ENCODE results near the gene RASSF1. TPM values are rescaled to one million over a fixed set of nuclear protein-coding genes. Genes with fewer than 3 reads are reported as not detected.

The RASSF1 gene
- total RNA-seq, 2 experiments from 2014 or later, result 75.8 to 76.5 TPM

DNA sequence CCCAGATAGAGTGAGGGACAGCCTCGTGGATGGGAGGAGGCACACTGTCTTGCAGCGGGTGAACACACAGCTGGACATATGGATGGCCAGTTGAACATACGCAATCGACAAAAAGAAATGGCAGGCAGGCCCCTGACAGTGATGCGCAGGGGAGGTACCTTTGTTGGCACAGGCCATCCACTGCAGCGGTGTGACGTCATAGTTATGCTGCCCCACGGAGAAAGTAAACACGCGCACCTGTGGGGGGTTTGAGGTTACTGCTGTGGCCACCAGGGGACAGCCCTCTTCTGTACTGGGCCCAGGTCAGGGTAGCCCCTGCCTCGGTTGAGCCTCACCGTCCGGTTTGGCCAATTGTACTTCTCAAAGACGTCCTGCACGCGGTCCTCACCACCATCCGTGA is 38.1 kb upstream of the RASSF1 start:
- no peak for DNase-seq
- CTCF ChIA-PET, result no interaction called here
- TF ChIP-seq, protein P1, sequence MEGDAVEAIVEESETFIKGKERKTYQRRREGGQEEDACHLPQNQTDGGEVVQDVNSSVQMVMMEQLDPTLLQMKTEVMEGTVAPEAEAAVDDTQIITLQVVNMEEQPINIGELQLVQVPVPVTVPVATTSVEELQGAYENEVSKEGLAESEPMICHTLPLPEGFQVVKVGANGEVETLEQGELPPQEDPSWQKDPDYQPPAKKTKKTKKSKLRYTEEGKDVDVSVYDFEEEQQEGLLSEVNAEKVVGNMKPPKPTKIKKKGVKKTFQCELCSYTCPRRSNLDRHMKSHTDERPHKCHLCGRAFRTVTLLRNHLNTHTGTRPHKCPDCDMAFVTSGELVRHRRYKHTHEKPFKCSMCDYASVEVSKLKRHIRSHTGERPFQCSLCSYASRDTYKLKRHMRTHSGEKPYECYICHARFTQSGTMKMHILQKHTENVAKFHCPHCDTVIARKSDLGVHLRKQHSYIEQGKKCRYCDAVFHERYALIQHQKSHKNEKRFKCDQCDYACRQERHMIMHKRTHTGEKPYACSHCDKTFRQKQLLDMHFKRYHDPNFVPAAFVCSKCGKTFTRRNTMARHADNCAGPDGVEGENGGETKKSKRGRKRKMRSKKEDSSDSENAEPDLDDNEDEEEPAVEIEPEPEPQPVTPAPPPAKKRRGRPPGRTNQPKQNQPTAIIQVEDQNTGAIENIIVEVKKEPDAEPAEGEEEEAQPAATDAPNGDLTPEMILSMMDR (IDR thresholded peaks at IDR 0.05), result no peak
- Mint-ChIP-seq H3K9me3 (no peaks in the 10 kb centered on the region), H3K4me1 (ENCODE audit: low read depth) (no peaks in the 10 kb centered on the region), H3K27me3 (no peaks in the 10 kb centered on the region), H3K36me3 (ENCODE audit: low read depth) (no peaks in the 10 kb centered on the region), H3K27ac (no peak overlapping the region), H3K4me3 (no peak overlapping the region)
- no peak for ATAC-seq
- intact Hi-C loops (cut with micrococcal nuclease), result no loop called here
- POLR2A ChIA-PET, result no interaction called here

DNA sequence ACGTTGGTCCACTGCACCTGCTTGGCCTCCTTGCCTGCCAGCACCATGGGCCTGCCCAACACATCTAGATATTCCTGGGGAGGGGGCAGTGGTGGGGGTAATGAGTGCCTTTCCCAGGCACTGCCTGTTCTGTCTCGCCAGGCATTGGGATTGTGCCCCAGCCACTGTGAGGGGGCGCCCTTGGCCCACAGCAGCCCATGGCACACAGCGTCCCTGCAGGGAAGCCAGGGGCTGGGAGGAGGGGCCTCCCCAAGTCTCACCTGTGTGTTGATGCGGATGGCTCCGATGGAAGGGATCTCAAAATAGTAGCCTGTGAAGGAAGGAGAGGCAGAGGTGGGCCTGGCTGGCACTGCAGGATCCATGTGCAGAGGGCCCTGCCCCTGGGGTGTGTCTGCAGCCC is 37.4 kb upstream of the RASSF1 start:
- intact Hi-C loops (cut with micrococcal nuclease), result no loop called here
- Mint-ChIP-seq H3K4me1 (ENCODE audit: low read depth) (peaks cover 3% of the 10 kb centered on the region), H3K27ac (no peak overlapping the region), H3K27me3 (no peaks in the 10 kb centered on the region), H3K4me3 (no peak overlapping the region), H3K36me3 (ENCODE audit: low read depth) (no peaks in the 10 kb centered on the region), H3K9me3 (no peaks in the 10 kb centered on the region)
- ChIA-PET CTCF (no interaction called here), POLR2A (no interaction called here)
- TF ChIP-seq, protein P1 (IDR thresholded peaks at IDR 0.05), result no peak
- ATAC-seq, result no peak
- DNase-seq, result no peak

DNA sequence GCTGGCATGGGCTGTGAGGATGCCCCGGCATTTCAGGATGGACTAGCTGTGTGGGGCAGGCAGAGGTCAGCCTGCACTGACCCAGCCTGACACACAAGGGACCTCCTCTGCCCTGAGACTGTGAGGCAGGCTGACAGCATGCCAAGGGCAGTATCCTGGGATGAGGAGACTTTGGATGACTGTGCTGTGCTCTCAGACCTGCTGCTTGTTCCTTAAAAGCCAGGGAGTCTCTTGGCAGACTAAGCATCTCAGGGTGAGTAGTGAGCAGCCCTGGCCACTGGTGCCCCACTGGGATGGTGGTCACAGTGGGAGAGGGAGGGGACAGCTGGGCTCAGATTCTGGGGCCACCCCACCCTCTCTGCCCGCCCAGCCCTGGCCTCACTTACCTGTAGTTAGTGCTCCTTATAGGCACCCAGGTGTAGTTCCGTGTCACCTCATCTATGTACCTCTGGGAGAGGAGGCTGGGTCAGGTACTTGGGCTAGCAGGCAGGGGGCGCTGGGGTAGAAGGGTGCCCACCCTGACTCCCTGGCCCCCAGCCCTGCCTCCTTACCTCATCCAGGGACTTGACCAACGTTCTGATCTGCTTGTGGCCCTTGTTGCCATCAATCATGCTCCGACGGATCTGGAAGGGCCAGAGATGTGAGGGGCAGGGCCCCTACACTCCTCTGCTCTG is 34.8 kb upstream of the RASSF1 start:
- peak; percentile 45 for ATAC-seq
- Mint-ChIP-seq H3K27me3 (no peaks in the 10 kb centered on the region), H3K4me3 (no peak overlapping the region), H3K4me1 (ENCODE audit: low read depth) (peaks cover 5% of the 10 kb centered on the region), H3K27ac (no peak overlapping the region), H3K36me3 (ENCODE audit: low read depth) (no peaks in the 10 kb centered on the region), H3K9me3 (no peaks in the 10 kb centered on the region)
- CTCF ChIA-PET, result no interaction called here
- TF ChIP-seq, protein P1 (IDR thresholded peaks at IDR 0.05), result no peak
- DNase-seq, result no peak
- intact Hi-C loops (cut with micrococcal nuclease), result no loop called here
- POLR2A ChIA-PET, result no interaction called here

DNA sequence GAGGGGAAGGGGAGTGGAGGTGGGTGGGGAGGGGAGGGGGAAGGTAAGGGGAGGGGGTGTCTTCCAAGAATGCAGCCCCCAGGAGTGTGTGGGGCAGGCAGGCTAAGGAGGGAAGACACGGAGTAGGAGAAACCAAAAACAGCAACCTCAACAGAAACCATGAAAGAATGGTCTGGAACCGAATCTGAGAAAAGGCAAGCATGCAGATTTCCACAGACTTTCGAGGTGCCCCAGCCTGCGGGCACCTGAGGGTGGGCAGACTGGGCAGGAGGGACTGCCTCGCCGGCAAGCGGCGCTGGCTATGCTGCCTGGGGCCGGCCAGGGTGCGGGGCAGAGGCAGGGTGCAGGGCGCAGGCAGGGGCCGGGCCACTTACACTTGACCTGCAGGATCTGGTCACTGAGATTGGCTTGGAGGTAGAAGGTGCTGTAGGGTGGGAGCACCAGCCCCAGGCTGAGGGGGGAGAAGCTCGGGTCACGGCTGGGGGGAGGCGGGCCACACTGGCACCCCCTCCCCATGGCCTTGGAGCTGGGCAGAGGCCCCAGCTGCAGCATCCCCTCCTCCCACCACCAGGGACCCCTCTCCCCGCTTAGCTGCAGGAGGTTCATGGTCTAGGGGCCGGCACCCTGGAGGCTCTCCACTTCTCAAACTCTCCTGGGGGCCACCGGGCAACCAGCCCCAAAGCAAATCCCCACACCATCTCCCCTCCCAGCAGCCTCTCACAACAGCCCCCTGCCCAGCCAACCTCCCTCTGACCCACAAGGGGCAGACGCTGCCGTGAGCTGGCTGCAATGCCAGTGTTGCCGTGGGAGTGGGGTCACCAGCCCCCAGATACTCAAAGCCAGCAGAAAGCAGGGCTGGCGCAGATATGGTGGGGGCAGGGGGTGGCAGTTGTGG is 34.0 kb upstream of the RASSF1 start:
- intact Hi-C loops (cut with micrococcal nuclease), result no loop called here
- no peaks in the 10 kb centered on the region for H3K36me3 Mint-ChIP-seq (ENCODE audit: low read depth)
- no peak overlapping the region for H3K4me3 Mint-ChIP-seq
- no peaks in the 10 kb centered on the region for H3K27me3 Mint-ChIP-seq
- no peak for ATAC-seq
- TF ChIP-seq, protein P1 (IDR thresholded peaks at IDR 0.05), result no peak
- no peak overlapping the region for H3K27ac Mint-ChIP-seq
- POLR2A ChIA-PET, result no interaction called here
- H3K9me3 Mint-ChIP-seq, result no peaks in the 10 kb centered on the region
- H3K4me1 Mint-ChIP-seq (ENCODE audit: low read depth), result peaks cover 5% of the 10 kb centered on the region
- CTCF ChIA-PET, result no interaction called here
- no peak for DNase-seq

Measured in activated CD8-positive, alpha-beta T cell treated with anti-CD3 and anti-CD28 coated beads for 36 hours (primary cell).